ENCODE measurements around the gene SH2D4B.

- TF ChIP-seq, protein P1, sequence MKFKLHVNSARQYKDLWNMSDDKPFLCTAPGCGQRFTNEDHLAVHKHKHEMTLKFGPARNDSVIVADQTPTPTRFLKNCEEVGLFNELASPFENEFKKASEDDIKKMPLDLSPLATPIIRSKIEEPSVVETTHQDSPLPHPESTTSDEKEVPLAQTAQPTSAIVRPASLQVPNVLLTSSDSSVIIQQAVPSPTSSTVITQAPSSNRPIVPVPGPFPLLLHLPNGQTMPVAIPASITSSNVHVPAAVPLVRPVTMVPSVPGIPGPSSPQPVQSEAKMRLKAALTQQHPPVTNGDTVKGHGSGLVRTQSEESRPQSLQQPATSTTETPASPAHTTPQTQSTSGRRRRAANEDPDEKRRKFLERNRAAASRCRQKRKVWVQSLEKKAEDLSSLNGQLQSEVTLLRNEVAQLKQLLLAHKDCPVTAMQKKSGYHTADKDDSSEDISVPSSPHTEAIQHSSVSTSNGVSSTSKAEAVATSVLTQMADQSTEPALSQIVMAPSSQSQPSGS (IDR thresholded peaks at IDR 0.05; ENCODE audit: low read length): no peak
- TF ChIP-seq, protein P2, sequence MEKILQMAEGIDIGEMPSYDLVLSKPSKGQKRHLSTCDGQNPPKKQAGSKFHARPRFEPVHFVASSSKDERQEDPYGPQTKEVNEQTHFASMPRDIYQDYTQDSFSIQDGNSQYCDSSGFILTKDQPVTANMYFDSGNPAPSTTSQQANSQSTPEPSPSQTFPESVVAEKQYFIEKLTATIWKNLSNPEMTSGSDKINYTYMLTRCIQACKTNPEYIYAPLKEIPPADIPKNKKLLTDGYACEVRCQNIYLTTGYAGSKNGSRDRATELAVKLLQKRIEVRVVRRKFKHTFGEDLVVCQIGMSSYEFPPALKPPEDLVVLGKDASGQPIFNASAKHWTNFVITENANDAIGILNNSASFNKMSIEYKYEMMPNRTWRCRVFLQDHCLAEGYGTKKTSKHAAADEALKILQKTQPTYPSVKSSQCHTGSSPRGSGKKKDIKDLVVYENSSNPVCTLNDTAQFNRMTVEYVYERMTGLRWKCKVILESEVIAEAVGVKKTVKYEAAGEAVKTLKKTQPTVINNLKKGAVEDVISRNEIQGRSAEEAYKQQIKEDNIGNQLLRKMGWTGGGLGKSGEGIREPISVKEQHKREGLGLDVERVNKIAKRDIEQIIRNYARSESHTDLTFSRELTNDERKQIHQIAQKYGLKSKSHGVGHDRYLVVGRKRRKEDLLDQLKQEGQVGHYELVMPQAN (conservative IDR thresholded peaks at IDR 0.05): no peak
- TF ChIP-seq PKNOX1 (IDR thresholded peaks at IDR 0.05): no peak
- no peak for TF ChIP-seq NRF1 (conservative IDR thresholded peaks at IDR 0.05; ENCODE audit: low read depth, low read length)
- no peak for TF ChIP-seq ZNF274 (IDR thresholded peaks at IDR 0.05; ENCODE audit: insufficient read depth, insufficient read length)
- TF ChIP-seq NFIC (IDR thresholded peaks at IDR 0.05; ENCODE audit: low read depth, low read length): no peak
- no peak for TF ChIP-seq PAX5 (IDR thresholded peaks at IDR 0.05; ENCODE audit: borderline replicate concordance, low read depth, low read length)
- TF ChIP-seq RFX5 (IDR thresholded peaks at IDR 0.05; ENCODE audit: low read depth, low read length): no peak
Measured at GRCh38 chr10:80646366-80646765, 108.7 kb downstream of the SH2D4B start.
